Measurements from ENCODE around the gene AFDN.

DNA sequence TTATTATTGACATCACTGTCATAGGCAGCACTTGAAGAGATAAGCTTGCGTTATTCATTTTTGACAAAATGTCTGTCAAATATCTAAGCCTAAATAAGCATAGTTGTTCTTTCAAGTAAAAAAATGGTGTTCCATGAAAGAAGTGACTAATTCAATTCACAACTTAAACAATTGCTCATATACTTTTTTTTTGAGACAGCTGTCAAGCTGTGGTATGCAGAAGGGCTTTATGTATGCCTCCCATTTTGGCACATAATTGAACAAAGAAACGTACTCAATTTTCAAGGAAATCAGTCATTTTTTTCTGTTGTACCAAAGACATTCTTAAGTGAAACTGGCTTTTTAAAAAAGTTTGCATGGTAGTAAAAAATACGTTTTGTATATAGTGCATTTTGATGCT, 8.5 kb downstream of the AFDN start:
- TF ChIP-seq, protein P1, sequence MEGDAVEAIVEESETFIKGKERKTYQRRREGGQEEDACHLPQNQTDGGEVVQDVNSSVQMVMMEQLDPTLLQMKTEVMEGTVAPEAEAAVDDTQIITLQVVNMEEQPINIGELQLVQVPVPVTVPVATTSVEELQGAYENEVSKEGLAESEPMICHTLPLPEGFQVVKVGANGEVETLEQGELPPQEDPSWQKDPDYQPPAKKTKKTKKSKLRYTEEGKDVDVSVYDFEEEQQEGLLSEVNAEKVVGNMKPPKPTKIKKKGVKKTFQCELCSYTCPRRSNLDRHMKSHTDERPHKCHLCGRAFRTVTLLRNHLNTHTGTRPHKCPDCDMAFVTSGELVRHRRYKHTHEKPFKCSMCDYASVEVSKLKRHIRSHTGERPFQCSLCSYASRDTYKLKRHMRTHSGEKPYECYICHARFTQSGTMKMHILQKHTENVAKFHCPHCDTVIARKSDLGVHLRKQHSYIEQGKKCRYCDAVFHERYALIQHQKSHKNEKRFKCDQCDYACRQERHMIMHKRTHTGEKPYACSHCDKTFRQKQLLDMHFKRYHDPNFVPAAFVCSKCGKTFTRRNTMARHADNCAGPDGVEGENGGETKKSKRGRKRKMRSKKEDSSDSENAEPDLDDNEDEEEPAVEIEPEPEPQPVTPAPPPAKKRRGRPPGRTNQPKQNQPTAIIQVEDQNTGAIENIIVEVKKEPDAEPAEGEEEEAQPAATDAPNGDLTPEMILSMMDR (IDR thresholded peaks at IDR 0.05) = no peak
- no peak for TF ChIP-seq POLR2A (IDR thresholded peaks at IDR 0.05)
- no peak for TF ChIP-seq POLR2AphosphoS5 (IDR thresholded peaks at IDR 0.05; ENCODE audit: insufficient read depth in 1 of 2, low read depth in 1 of 2)

All from vagina (tissue), 2 donors.